Memory B cell (primary cell): Measurements from ENCODE around the gene SLC22A17.

Source experiments
- ATAC-seq: fragments of 150-1000 bp; cut with Tn5 transposase; 2 replicates; pipeline ENCODE4 v1.10.0; 2021; ENCODE audit warnings: low read depth, mild to moderate bottlenecking, moderate library complexity
- DNase-seq, 2 donors: peaks; one replicate each; pipeline ENCODE4 v3.0.0; 2022; ENCODE audit warnings: low spot score in 2 of 2
- H3K27ac Mint-ChIP-seq: one replicate; pipeline ENCODE4 v1.8.0; 2022; ENCODE audit warnings: mild to moderate bottlenecking, moderate library complexity, mixed read lengths
- H3K27me3 Mint-ChIP-seq: one replicate; pipeline ENCODE4 v1.8.0; 2022; ENCODE audit warnings: mixed read lengths
- H3K36me3 Mint-ChIP-seq: one replicate; pipeline ENCODE4 v1.8.0; 2022; ENCODE audit warnings: mild to moderate bottlenecking, mixed read lengths
- H3K4me1 Mint-ChIP-seq: one replicate; pipeline ENCODE4 v1.8.0; 2022; ENCODE audit warnings: mixed read lengths
- H3K4me3 Mint-ChIP-seq: one replicate; pipeline ENCODE4 v1.8.0; 2022; ENCODE audit warnings: mild to moderate bottlenecking, moderate library complexity, mixed read lengths
- H3K9me3 Mint-ChIP-seq: one replicate; pipeline ENCODE4 v1.8.0; 2022; ENCODE audit warnings: mixed read lengths

The SLC22A17 gene

DNA sequence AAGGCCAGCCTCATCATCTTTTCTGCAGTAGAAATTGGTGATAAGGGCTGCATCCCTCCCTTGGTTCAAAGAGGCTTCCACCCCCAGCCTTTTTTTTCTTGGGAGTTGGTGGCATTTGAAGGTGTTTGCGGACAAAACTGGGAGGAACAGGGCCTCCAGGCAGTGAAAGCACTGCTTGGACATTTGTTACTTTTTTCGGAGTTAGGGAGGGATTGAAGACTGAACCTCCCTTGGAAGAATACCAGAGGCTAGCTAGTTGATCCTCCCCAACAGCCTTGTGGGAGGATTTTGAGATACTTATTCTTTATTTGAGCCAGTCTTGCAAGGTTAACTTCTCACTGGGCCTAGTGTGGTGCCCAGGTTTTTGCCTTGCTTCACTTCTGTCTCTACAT, 28.2 kb downstream of the SLC22A17 start:
- DNase-seq: no peak
- Mint-ChIP-seq H3K4me3 (no peak overlapping the region), H3K9me3 (no peaks in the 10 kb centered on the region), H3K27me3 (no peaks in the 10 kb centered on the region), H3K27ac (no peak overlapping the region), H3K36me3 (peaks cover 22% of the 10 kb centered on the region), H3K4me1 (peaks cover 30% of the 10 kb centered on the region)
- ATAC-seq: no peak

DNA sequence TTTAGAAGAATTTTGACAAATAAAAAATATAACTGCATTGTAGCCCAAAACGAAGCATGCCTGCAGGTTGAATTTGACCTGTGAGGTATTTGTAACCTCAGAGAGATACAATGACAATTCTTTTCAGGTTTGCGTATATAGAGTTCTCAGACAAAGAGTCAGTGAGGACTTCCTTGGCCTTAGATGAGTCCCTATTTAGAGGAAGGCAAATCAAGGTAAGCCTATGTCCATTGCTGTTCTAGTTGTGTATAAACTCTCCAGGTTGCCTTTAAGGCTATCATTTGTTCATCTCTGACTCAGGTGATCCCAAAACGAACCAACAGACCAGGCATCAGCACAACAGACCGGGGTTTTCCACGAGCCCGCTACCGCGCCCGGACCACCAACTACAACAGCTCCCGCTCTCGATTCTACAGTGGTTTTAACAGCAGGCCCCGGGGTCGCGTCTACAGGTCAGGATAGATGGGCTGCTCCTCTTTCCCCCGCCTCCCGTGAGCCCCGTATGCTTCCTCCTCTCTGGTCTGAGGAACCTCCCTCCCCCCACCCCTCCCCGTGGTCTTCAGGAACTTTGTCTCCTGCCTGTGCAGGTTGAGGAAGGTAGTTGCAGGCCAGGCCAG, 28.7 kb downstream of the SLC22A17 start:
- no peaks in the 10 kb centered on the region for H3K27me3 Mint-ChIP-seq
- no peak overlapping the region for H3K4me3 Mint-ChIP-seq
- H3K9me3 Mint-ChIP-seq: no peaks in the 10 kb centered on the region
- ATAC-seq (no peak), DNase-seq (no peak)
- peaks cover 22% of the 10 kb centered on the region for H3K36me3 Mint-ChIP-seq
- H3K4me1 Mint-ChIP-seq: peaks cover 30% of the 10 kb centered on the region
- H3K27ac Mint-ChIP-seq: no peak overlapping the region

DNA sequence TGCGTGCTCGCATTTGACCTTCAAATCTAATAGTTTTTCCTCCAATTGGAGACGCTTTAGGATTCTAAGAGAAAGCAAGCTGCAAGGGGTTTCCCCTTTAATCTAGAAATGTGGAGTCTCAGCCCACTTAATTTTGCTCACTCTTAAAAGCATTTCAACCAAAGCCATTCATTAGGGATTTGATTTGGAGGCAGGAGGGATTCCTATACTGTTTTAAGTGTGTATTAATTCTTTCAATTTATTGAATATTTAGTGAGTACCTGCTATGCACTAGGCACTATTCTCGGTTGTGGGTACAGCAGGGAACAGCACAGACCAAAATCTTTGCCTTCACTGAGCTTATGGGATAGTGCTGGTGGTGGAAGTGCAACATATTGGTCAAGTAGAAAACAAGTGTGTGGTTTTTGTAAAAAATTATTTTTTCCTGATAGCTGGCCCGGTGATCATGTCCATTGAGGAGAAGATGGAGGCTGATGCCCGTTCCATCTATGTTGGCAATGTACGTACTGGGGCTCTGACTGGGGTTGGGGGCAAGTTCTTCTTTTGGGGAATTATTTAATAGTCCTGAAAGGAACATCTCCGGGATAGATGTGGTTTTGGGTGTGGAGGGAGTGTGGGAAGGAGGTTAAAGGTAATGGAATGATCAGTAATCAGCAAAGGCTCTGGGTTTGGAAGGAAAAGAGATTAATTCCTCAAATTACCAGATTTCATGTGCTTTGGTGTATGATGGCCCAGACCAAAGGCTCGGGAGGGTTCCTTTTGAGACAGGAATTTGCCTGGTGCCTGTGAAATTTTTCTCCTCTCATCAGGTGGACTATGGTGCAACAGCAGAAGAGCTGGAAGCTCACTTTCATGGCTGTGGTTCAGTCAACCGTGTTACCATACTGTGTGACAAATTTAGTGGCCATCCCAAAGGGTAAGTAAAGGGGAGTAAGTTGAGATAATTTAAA, 29.8 kb downstream of the SLC22A17 start:
- H3K4me3 Mint-ChIP-seq: peak overlapping the region; percentile 87
- no peaks in the 10 kb centered on the region for H3K27me3 Mint-ChIP-seq
- DNase-seq (no peak), ATAC-seq (no peak)
- H3K9me3 Mint-ChIP-seq: no peaks in the 10 kb centered on the region
- H3K4me1 Mint-ChIP-seq: peaks cover 27% of the 10 kb centered on the region
- H3K27ac Mint-ChIP-seq: peak overlapping the region; percentile 98
- H3K36me3 Mint-ChIP-seq: peaks cover 22% of the 10 kb centered on the region

DNA sequence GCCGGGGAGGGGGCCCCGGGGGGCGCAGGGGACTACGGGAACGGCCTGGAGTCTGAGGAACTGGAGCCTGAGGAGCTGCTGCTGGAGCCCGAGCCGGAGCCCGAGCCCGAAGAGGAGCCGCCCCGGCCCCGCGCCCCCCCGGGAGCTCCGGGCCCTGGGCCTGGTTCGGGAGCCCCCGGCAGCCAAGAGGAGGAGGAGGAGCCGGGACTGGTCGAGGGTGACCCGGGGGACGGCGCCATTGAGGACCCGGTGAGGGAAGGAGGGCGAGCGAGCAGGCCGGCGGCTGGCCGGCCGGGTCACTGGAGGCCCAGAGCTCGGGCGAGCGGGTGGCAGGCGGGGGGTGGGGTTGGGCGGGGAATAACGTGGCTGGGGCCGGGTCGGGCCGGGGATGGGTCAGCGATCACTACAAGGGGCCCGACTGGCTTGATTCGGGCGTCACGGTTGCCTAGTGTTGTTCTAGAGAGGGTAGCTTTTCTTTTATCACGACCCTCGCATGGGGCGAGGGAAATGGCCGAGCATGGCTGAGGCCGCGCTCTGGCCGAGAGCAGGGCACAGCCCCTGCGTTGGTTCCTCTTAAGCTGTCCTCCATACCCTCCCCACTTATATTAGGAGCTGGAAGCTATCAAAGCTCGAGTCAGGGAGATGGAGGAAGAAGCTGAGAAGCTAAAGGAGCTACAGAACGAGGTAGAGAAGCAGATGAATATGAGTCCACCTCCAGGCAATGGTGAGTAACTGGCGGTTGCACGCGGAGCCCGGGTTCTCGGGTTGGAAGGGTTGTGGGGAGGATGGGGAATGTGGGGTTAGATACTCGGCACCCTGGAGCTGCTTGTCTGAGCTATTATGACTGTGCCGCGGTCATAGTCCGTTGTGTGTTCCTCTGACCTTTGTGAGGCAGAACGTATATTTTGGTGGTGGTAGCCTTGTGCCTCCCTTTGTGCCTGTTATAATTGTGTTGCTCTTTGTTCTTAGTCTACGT, 30.8 kb downstream of the SLC22A17 start:
- peak; percentile 0 for ATAC-seq
- Mint-ChIP-seq H3K9me3 (no peaks in the 10 kb centered on the region), H3K27me3 (no peaks in the 10 kb centered on the region), H3K36me3 (peaks cover 22% of the 10 kb centered on the region), H3K27ac (peak overlapping the region; percentile 98), H3K4me1 (peaks cover 26% of the 10 kb centered on the region), H3K4me3 (peak overlapping the region; percentile 87)
- DNase-seq: no peak

DNA sequence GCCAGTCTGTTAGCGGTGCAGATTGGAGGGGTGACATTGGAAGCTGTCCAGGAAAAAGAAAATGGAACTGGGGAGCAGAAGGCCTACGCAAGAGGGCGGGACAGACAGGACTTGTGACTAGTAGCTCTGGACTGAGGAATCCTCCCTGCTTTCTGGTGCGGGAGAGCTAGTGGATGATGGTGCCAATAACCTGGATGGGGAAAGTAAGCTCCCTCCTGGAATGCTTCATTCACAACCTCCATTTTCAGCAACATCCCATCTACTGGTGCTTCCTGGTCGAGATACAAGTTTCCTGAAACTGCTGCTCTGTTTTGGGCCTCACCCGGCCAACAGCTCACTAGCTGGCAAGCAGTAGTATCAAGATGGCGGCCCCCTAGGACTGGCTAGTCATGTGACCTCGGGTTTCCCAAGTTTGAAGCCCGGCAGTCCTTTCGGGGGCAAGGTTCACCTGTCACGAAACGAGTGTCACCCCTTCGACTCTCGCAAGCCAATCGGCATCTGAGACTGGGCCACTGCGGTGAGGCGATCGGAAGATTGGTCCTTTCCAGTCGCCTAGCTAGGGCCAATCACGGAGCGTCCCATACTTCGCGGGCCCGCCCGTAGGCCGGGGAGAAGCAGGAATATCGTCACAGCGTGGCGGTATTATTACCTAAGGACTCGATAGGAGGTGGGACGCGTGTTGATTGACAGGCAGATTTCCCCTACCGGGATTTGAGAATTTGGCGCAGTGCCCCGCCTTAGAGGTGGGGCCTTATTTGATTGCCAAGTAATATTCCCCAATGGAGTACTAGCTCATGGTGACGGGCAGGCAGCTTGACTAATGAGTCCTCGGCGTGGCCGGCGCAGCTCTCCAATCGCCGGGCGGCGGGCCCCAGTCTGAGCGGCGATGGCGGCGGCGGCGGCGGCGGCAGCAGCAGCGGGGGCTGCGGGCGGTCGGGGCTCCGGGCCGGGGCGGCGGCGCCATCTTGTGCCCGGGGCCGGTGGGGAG, 31.8 kb downstream of the SLC22A17 start, which contains the start of gene PABPN1:
TSS of gene PABPN1 (plus strand) at position 874 of the 988 bp plus-strand sequence. CDS start at position 887, 13 bp downstream.
- no peaks in the 10 kb centered on the region for H3K27me3 Mint-ChIP-seq
- peaks cover 18% of the 10 kb centered on the region for H3K36me3 Mint-ChIP-seq
- peak; percentile 86 to 95 for DNase-seq
- H3K27ac Mint-ChIP-seq: peak within 1 kb of the TSS; percentile 98
- ATAC-seq: peak; percentile 80
- peaks cover 26% of the 10 kb centered on the region for H3K4me1 Mint-ChIP-seq
- H3K4me3 Mint-ChIP-seq: peak within 1 kb of the TSS; percentile 90
- H3K9me3 Mint-ChIP-seq: no peaks in the 10 kb centered on the region

DNA sequence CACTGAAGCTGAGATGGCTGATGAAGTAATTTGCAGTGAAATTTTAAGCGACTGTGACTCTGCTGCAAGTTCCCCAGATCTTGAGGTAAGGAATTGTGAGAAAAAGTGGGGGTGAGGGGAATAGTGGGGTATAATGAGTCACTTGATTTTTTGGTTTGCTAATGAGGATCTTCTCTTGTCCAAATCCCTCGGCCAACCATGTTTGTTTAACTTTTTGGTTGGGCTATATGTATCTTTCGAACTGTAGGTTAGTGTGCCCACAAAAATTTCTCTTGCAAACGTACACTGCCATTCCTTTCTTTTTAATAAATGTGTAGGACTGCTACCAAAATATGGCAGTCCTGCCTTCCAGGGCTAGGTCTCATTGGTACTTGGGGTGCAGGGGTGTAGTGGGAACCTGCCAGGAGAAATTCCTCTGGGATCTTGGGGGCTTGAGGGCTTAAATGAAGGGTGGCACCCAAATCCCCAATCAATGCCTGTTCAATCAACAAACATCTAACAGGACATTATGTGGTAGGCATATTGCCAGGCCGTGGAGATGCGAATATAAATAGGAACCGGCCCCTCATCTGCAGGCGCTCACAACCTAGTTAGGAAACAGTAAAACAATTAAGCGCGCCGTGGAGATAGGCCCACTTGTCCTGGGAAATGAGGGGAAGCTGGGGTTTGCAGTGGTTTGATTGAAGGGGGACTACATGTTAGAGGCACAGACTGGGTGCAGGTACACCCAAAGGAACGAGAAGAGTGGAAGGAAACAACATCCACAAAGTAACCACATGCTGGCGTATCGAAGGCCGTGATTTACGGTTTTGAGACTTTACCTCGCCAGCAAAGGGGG, 32.7 kb downstream of the SLC22A17 start:
- Mint-ChIP-seq H3K4me3 (peak overlapping the region; percentile 90), H3K27me3 (no peaks in the 10 kb centered on the region), H3K27ac (peak overlapping the region; percentile 98), H3K36me3 (peaks cover 12% of the 10 kb centered on the region), H3K4me1 (peaks cover 26% of the 10 kb centered on the region), H3K9me3 (no peaks in the 10 kb centered on the region)
- DNase-seq (peak in 1 of 2 donors; percentile 22), ATAC-seq (no peak)

DNA sequence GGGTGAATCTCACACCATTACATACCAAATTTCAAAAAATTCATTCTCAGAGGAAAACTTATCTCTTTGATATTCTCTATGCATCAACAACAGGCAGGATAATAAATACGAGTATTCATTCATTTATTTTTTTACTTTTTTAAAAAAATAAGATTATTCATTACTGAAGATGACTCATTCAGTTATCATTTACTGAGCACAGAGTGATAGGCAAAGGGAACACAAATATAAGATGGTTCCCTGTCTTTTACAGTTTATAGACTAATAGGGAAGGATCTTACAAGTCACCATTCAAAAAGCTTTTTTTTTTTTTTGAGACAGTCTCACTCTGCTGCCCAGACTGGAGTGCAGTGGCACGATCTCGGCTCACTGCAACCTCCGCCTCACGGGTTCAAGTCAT, 36.4 kb downstream of the SLC22A17 start:
- no peak for ATAC-seq
- Mint-ChIP-seq H3K4me3 (no peak overlapping the region), H3K27ac (no peak overlapping the region), H3K9me3 (no peaks in the 10 kb centered on the region), H3K36me3 (peaks cover 3% of the 10 kb centered on the region), H3K27me3 (no peaks in the 10 kb centered on the region), H3K4me1 (peaks cover 12% of the 10 kb centered on the region)
- no peak for DNase-seq

DNA sequence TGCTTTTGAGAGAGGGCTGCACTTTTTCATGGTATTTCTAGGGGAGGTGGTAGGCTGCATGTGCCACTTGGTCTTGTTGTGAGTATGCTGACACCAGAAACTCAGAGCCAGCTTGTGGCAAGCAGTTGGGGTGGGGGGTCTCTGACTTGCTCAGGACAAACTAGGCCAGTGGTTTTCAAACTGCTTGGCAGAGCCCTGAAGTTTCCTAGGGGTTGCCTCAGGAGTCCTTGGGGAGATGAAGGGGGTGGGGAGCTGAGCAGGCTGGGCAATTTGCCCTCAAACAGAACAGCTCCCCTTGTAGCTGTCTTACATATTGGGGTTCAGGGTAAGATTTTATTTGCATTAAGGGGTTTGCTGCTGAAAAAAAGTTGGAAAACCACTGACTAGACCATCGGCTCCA, 42.1 kb downstream of the SLC22A17 start:
- Mint-ChIP-seq H3K9me3 (no peaks in the 10 kb centered on the region), H3K27ac (no peak overlapping the region)

DNA sequence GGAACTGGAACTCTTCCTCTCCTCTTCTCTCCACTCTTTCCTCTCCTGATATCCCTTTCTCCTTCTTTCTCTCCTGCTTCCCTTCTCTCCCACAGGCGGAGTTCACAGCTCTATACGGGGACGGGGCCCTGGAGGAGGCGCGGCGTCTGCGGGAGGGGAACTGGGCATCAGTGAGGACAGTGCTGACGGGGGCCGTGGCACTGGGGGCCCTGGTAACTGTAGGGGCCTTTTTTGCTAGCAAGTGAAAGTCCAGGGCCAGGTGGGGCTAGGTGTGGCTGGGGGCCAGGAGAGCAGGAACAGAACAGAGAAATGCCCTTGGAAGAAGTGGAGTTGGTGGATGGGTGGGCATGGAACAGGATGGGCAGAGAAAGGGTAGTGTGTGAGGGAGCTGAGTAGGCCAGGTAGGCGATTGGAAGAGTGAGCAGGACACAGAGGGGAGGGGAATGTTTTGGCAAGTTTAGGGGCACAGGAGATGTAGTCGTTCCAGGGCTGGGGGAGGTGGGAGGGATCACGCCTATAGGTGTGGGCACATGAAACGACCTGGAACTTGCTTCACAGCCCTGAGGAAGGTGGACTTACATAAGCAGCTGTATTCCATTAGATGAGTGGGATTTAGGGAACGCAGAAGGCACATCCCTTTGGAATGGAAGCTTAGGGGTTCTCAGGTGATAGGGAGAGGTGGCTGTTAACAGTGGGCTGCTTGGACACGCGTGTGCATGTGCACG, 43.8 kb downstream of the SLC22A17 start:
- Mint-ChIP-seq H3K27ac (no peak overlapping the region), H3K9me3 (no peaks in the 10 kb centered on the region), H3K4me3 (no peak overlapping the region), H3K4me1 (peaks cover 22% of the 10 kb centered on the region), H3K36me3 (peaks cover 1% of the 10 kb centered on the region), H3K27me3 (no peaks in the 10 kb centered on the region)
- no peak for ATAC-seq
- DNase-seq: no peak

More for the DNA sequence above, 42.1 kb downstream of the SLC22A17 start:
- peaks cover 1% of the 10 kb centered on the region for H3K36me3 Mint-ChIP-seq
- ATAC-seq: no peak
- H3K4me3 Mint-ChIP-seq: no peak overlapping the region
- DNase-seq: no peak
- H3K4me1 Mint-ChIP-seq: peaks cover 22% of the 10 kb centered on the region
- no peaks in the 10 kb centered on the region for H3K27me3 Mint-ChIP-seq

DNA sequence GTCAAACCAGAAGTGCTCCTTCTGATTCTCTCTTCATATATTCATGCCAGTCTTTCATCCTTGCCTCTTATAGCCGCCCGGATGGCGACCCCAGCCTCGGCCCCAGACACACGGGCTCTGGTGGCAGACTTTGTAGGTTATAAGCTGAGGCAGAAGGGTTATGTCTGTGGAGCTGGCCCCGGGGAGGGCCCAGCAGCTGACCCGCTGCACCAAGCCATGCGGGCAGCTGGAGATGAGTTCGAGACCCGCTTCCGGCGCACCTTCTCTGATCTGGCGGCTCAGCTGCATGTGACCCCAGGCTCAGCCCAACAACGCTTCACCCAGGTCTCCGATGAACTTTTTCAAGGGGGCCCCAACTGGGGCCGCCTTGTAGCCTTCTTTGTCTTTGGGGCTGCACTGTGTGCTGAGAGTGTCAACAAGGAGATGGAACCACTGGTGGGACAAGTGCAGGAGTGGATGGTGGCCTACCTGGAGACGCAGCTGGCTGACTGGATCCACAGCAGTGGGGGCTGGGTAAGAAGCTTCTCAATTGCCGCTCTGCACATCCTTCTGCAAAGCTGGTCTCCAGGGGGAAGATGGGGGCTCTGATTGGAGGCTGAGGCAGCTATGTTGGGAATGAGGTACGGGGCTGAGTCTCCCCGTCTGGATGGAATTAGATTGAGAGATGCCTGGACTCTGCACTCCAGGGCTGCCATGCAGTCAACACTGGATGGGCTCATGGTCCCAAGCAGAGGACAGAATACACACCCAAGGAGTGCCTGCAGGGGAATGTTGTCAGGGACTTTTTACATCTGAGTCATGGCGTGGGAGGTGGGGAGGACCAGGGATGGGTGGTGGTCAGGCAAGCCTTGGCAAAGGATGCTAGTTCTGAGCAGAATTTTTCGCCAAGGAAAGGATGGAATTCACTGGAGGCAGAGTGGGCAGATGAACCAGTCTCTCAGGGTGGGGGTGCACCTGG, 44.7 kb downstream of the SLC22A17 start:
- H3K27ac Mint-ChIP-seq: peak overlapping the region; percentile 87
- H3K4me3 Mint-ChIP-seq: peak overlapping the region; percentile 83
- H3K36me3 Mint-ChIP-seq: peaks cover 1% of the 10 kb centered on the region
- DNase-seq: no peak
- no peaks in the 10 kb centered on the region for H3K9me3 Mint-ChIP-seq
- peaks cover 25% of the 10 kb centered on the region for H3K4me1 Mint-ChIP-seq
- H3K27me3 Mint-ChIP-seq: no peaks in the 10 kb centered on the region
- no peak for ATAC-seq

DNA sequence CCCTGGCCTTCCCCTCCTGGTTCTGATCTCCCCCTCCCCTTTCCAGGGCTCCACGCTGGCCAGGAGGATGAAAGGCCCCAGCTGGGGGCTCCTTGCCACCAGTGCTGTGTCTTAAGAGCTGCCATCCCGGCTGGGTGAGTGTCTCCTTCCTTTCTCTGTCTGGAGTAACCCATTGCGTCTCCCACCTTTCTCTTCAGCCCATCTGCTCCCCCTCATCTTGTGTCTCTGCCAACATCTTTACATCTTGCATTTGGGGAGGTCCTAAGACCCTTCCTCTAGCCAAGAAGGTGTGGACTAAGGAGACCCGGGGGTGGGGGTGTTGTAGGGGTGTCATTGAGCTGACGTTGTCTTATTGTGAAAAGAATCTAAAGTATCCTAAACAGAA, 45.5 kb downstream of the SLC22A17 start:
- peaks cover 28% of the 10 kb centered on the region for H3K4me1 Mint-ChIP-seq
- no peaks in the 10 kb centered on the region for H3K9me3 Mint-ChIP-seq
- H3K27me3 Mint-ChIP-seq: no peaks in the 10 kb centered on the region

More for the DNA sequence above, 45.5 kb downstream of the SLC22A17 start:
- peak overlapping the region; percentile 87 for H3K27ac Mint-ChIP-seq
- ATAC-seq (no peak), DNase-seq (no peak)
- peak overlapping the region; percentile 83 for H3K4me3 Mint-ChIP-seq
- no peaks in the 10 kb centered on the region for H3K36me3 Mint-ChIP-seq
